Neuronal stem cell (in vitro differentiated cells): ENCODE results near the gene ZNF628.

Experiments used
- DNase-seq: peaks from one replicate; pipeline ENCODE4 v3.0.0-alpha.2; 2013; ENCODE audit warnings: low spot score
- H2AFZ ChIP-seq: one replicate; pipeline ENCODE4 v1.6.1; 2013; ENCODE audit warnings: mild to moderate bottlenecking, low read length, inconsistent platforms
- H2AK5ac ChIP-seq: 2 replicates; pipeline ENCODE4 v1.6.1; 2013; ENCODE audit warnings: low read depth, mild to moderate bottlenecking, inconsistent platforms, low read length, moderate library complexity, mixed read lengths
- H2BK120ac ChIP-seq: 2 replicates; pipeline ENCODE4 v1.6.1; 2013; ENCODE audit warnings: low read depth, mild to moderate bottlenecking, inconsistent platforms, low read length, moderate library complexity, mixed read lengths
- H2BK12ac ChIP-seq: one replicate; pipeline ENCODE4 v1.6.1; 2013; ENCODE audit warnings: low read length, inconsistent platforms
- H2BK15ac ChIP-seq: 2 replicates; pipeline ENCODE4 v1.6.1; 2013; ENCODE audit warnings: mild to moderate bottlenecking, low read length, inconsistent platforms, mixed read lengths
- H2BK5ac ChIP-seq: one replicate; pipeline ENCODE4 v1.6.1; 2013; ENCODE audit warnings: inconsistent platforms, mild to moderate bottlenecking, low read length, moderate library complexity
- H3K14ac ChIP-seq: one replicate; pipeline ENCODE4 v1.6.1; 2013; ENCODE audit warnings: low read length, inconsistent platforms
- H3K18ac ChIP-seq: 2 replicates; pipeline ENCODE4 v1.6.1; 2013; ENCODE audit warnings: low read length, inconsistent platforms
- H3K23ac ChIP-seq: 2 replicates; pipeline ENCODE4 v1.6.1; 2013; ENCODE audit warnings: low read depth, mild to moderate bottlenecking, mixed read lengths, low read length, inconsistent platforms; ENCODE audit not compliant: poor library complexity
- H3K27ac ChIP-seq: replicated peaks from 3 replicates; pipeline ENCODE4 v1.5.1; 2013; ENCODE audit warnings: low read length, inconsistent platforms
- H3K27me3 ChIP-seq, 3 experiments: 2 replicates each; pipeline ENCODE4 v1.6.1; 2013; ENCODE audit warnings: low read length in 3 of 3, mild to moderate bottlenecking in 2 of 3, inconsistent platforms in 1 of 3, low read depth in 1 of 3, mixed read lengths in 1 of 3, moderate library complexity in 1 of 3; ENCODE audit not compliant: control insufficient read depth in 3 of 3, insufficient read depth in 3 of 3
- H3K36me3 ChIP-seq, 2 donors: replicated peaks in 1 of 2; 2 replicates each; pipeline ENCODE4 v1.6.1; 2013; ENCODE audit warnings: low read length in 2 of 2; ENCODE audit not compliant: control insufficient read depth in 2 of 2, insufficient read depth in 2 of 2
- H3K4ac ChIP-seq: 2 replicates; pipeline ENCODE4 v1.6.1; 2013; ENCODE audit warnings: inconsistent platforms, mild to moderate bottlenecking, low read length, moderate library complexity
- H3K4me1 ChIP-seq, 2 donors: 1 replicate in 1 of 2; 2 replicates in 1 of 2; pipeline ENCODE4 v1.6.1; 2013; ENCODE audit warnings: low read length in 2 of 2, low read depth in 1 of 2; ENCODE audit not compliant: control insufficient read depth in 2 of 2, insufficient read depth in 1 of 2
- H3K4me2 ChIP-seq: one replicate; pipeline ENCODE4 v1.6.1; 2013; ENCODE audit warnings: mild to moderate bottlenecking, low read length, inconsistent platforms; ENCODE audit not compliant: insufficient read depth, poor library complexity, severe bottlenecking
- H3K4me3 ChIP-seq, 2 donors: 2 replicates each; pipeline ENCODE4 v1.5.1; 2013; ENCODE audit warnings: low read length in 2 of 2, mild to moderate bottlenecking in 2 of 2, inconsistent platforms in 1 of 2, moderate library complexity in 1 of 2
- H3K79me1 ChIP-seq: one replicate; pipeline ENCODE4 v1.6.1; 2013; ENCODE audit warnings: low read depth, mild to moderate bottlenecking, inconsistent platforms, low read length, moderate library complexity
- H3K9ac ChIP-seq: one replicate; pipeline ENCODE4 v1.6.1; 2013; ENCODE audit warnings: mild to moderate bottlenecking, low read depth, low read length, inconsistent platforms; ENCODE audit not compliant: poor library complexity
- H3K9me3 ChIP-seq, 2 donors: replicated peaks in 1 of 2; 2 replicates each; pipeline versions ENCODE3 to v1.6.1; 2013; ENCODE audit warnings: low read length in 2 of 2, mild to moderate bottlenecking in 2 of 2, inconsistent platforms in 1 of 2, low read depth in 1 of 2, mixed read lengths in 1 of 2, moderate library complexity in 1 of 2; ENCODE audit not compliant: control insufficient read depth in 2 of 2, insufficient read depth in 1 of 2
- H4K8ac ChIP-seq: one replicate; pipeline ENCODE4 v1.6.1; 2013; ENCODE audit warnings: low read depth, mild to moderate bottlenecking, inconsistent platforms, low read length, moderate library complexity
- H4K91ac ChIP-seq: one replicate; pipeline ENCODE4 v1.6.1; 2013; ENCODE audit warnings: low read length, low read depth, mild to moderate bottlenecking, inconsistent platforms; ENCODE audit not compliant: poor library complexity
- WGBS, 2 donors: extraction: QIAGEN DNeasy Blood & Tissue Kit; methylation state at CpG; one replicate each; pipeline ENCODE4 v1.1.7; 2013; ENCODE audit warnings: missing lambda C conversion rate in 2 of 2, mixed read lengths in 1 of 2; ENCODE audit not compliant: insufficient read length in 2 of 2, insufficient replicate concordance in 1 of 2; ENCODE audit errors: extremely low coverage in 2 of 2; 5-methylcytosine and 5-hydroxymethylcytosine counted together

The ZNF628 gene

GRCh38 chr19:55462722-55463121, 13.7 kb upstream of the ZNF628 start:
- Histone ChIP-seq H2BK15ac (peak overlapping the region; percentile 95), H2BK5ac (peak overlapping the region; percentile 89), H3K9me3 (peaks cover 0 to 4% of the 10 kb centered on the region in 2 donors), H2BK120ac (peak overlapping the region; percentile 95), H3K79me1 (no peaks in the 10 kb centered on the region), H3K14ac (no peak overlapping the region), H3K4me2 (no peak overlapping the region), H3K27ac (no peak overlapping the region), H3K4me3 (no peak overlapping the region), H3K36me3 (no peaks in the 10 kb centered on the region), H3K9ac (no peak overlapping the region), H2AK5ac (peak overlapping the region; percentile 98), H3K23ac (no peak overlapping the region), H3K18ac (peak overlapping the region; percentile 95), H2AFZ (peak overlapping the region; percentile 27), H3K4ac (no peak overlapping the region), H4K91ac (no peak overlapping the region), H3K27me3 (peaks cover 0 to 40% (median 0%) of the 10 kb centered on the region in 3 experiments), H4K8ac (no peak overlapping the region), H3K4me1 (peaks cover 20 to 36% of the 10 kb centered on the region in 2 donors), H2BK12ac (no peak overlapping the region)
- WGBS, 2 donors, result no CpG with 5 or more reads among the region's 11 CpGs
- no peak for DNase-seq

- Histone ChIP-seq H2BK5ac (peak overlapping the region; percentile 89), H3K18ac (peak overlapping the region; percentile 95), H2AFZ (no peak overlapping the region), H2BK15ac (peak overlapping the region; percentile 95), H3K4me1 (peaks cover 17 to 36% of the 10 kb centered on the region in 2 donors), H4K8ac (peak overlapping the region; percentile 74), H3K79me1 (no peaks in the 10 kb centered on the region), H3K9me3 (peaks cover 0 to 4% of the 10 kb centered on the region in 2 donors), H2BK120ac (peak overlapping the region; percentile 95), H2AK5ac (peak overlapping the region; percentile 98), H3K4me3 (no peak overlapping the region), H3K36me3 (no peaks in the 10 kb centered on the region), H3K9ac (peak overlapping the region; percentile 66), H3K4ac (peak overlapping the region; percentile 19), H4K91ac (peak overlapping the region; percentile 61), H3K4me2 (no peak overlapping the region), H3K27me3 (peaks cover 0 to 40% (median 0%) of the 10 kb centered on the region in 3 experiments), H3K23ac (peak overlapping the region; percentile 61), H3K14ac (peak overlapping the region; percentile 90), H3K27ac (no peak overlapping the region), H2BK12ac (peak overlapping the region; percentile 82)
- WGBS, 2 donors, result no CpG with 5 or more reads among the region's 15 CpGs
- no peak for DNase-seq
Observed at GRCh38 chr19:55463583-55464031, 12.8 kb upstream of the ZNF628 start.

GRCh38 chr19:55464039-55464661, 12.3 kb upstream of the ZNF628 start:
- Histone ChIP-seq H3K36me3 (no peaks in the 10 kb centered on the region), H2BK15ac (peak overlapping the region; percentile 95), H3K18ac (peak overlapping the region; percentile 95), H2BK12ac (peak overlapping the region; percentile 82), H2AFZ (peak overlapping the region; percentile 53), H4K8ac (peak overlapping the region; percentile 86), H3K4me3 (no peak overlapping the region), H2BK120ac (peak overlapping the region; percentile 95), H3K9ac (no peak overlapping the region), H3K23ac (peak overlapping the region; percentile 47), H4K91ac (peak overlapping the region; percentile 89), H2AK5ac (peak overlapping the region; percentile 98), H3K79me1 (no peaks in the 10 kb centered on the region), H3K14ac (peak overlapping the region; percentile 91), H3K4me1 (peaks cover 17 to 36% of the 10 kb centered on the region in 2 donors), H3K27me3 (peaks cover 0 to 40% (median 0%) of the 10 kb centered on the region in 3 experiments), H2BK5ac (peak overlapping the region; percentile 89), H3K27ac (peak overlapping the region; percentile 56), H3K9me3 (peaks cover 0 to 4% of the 10 kb centered on the region in 2 donors), H3K4ac (peak overlapping the region; percentile 94), H3K4me2 (peak overlapping the region; percentile 48)
- no peak for DNase-seq
- WGBS, 2 donors, result no CpG with 5 or more reads among the region's 23 CpGs

- no CpG with 5 or more reads among the region's 14 CpGs for WGBS, 2 donors
- peak within 1 kb of the TSS; percentile 66 for H3K9ac ChIP-seq
Observed at GRCh38 chr19:55464662-55465054, 11.8 kb upstream of the ZNF628 start, which contains the start of gene C19orf85. TSS of gene C19orf85 (minus strand) at chr19:55464751. CDS start at chr19:55464554, 197 bp downstream.

More at GRCh38 chr19:55464662-55465054, 11.8 kb upstream of the ZNF628 start, which contains the start of gene C19orf85:
- no peaks in the 10 kb centered on the region for H3K79me1 ChIP-seq
- peaks cover 0 to 40% (median 0%) of the 10 kb centered on the region in 3 experiments for H3K27me3 ChIP-seq
- peak within 1 kb of the TSS; percentile 98 for H2BK12ac ChIP-seq
- DNase-seq, result peak; percentile 81
- peak within 1 kb of the TSS; percentile 95 for H3K18ac ChIP-seq
- peak within 1 kb of the TSS; percentile 98 for H2AK5ac ChIP-seq
- peak within 1 kb of the TSS; percentile 89 for H4K91ac ChIP-seq
- H3K14ac ChIP-seq, result peak within 1 kb of the TSS; percentile 91
- peaks cover 0 to 4% of the 10 kb centered on the region in 2 donors for H3K9me3 ChIP-seq
- H3K23ac ChIP-seq, result peak within 1 kb of the TSS; percentile 61
- H3K27ac ChIP-seq, result peak within 1 kb of the TSS; percentile 56
- peak within 1 kb of the TSS; percentile 95 for H2BK15ac ChIP-seq
- peak within 1 kb of the TSS; percentile 48 for H3K4me2 ChIP-seq
- H3K4me3 ChIP-seq, result no peak within 1 kb of the TSS
- H3K36me3 ChIP-seq, result no peaks in the 10 kb centered on the region
- H2AFZ ChIP-seq, result peak within 1 kb of the TSS; percentile 53
- peak within 1 kb of the TSS; percentile 94 for H3K4ac ChIP-seq
- H4K8ac ChIP-seq, result peak within 1 kb of the TSS; percentile 86
- H2BK5ac ChIP-seq, result peak within 1 kb of the TSS; percentile 89
- peaks cover 12 to 35% of the 10 kb centered on the region in 2 donors for H3K4me1 ChIP-seq
- peak within 1 kb of the TSS; percentile 95 for H2BK120ac ChIP-seq
